H9 (cell line): Measurements from ENCODE around the gene VWA8. TPM values are rescaled to one million over a fixed set of nuclear protein-coding genes. Genes with fewer than 3 reads are reported as not detected.
A peak's percentile ranks its signal among the peaks of the same experiment; 100 is the strongest.
"Not testable (repeated sequence)": the region's sequence is repeated elsewhere in the genome, so short reads cannot be mapped to it uniquely, and the experiment has no call there.

Source experiments
- DNase-seq: peaks from one replicate; pipeline ENCODE4 v3.0.0-alpha.2; 2017
- H2AFZ ChIP-seq: one replicate; pipeline ENCODE4 v1.6.1; 2013; ENCODE audit warnings: mild to moderate bottlenecking, low read length, control low read depth, moderate library complexity
- H2AK5ac ChIP-seq: 2 replicates; pipeline ENCODE4 v1.6.1; 2013; ENCODE audit warnings: low read length, control low read depth, mixed read lengths; ENCODE audit not compliant: insufficient read length
- H2BK120ac ChIP-seq: one replicate; pipeline ENCODE4 v1.6.1; 2013; ENCODE audit warnings: low read depth, mild to moderate bottlenecking, low read length, control low read depth, inconsistent platforms; ENCODE audit not compliant: poor library complexity, severe bottlenecking
- H2BK12ac ChIP-seq: 2 replicates; pipeline ENCODE4 v1.6.1; 2013; ENCODE audit warnings: low read length, control low read depth, mixed read lengths, low read depth; ENCODE audit not compliant: insufficient read length
- H2BK15ac ChIP-seq: 2 replicates; pipeline ENCODE4 v1.6.1; 2013; ENCODE audit warnings: low read depth, low read length, control low read depth
- H2BK20ac ChIP-seq: one replicate; pipeline ENCODE4 v1.6.1; 2013; ENCODE audit warnings: low read depth, mild to moderate bottlenecking, low read length, control low read depth, inconsistent platforms; ENCODE audit not compliant: poor library complexity, severe bottlenecking
- H2BK5ac ChIP-seq: 2 replicates; pipeline ENCODE4 v1.6.1; 2013; ENCODE audit warnings: low read length, control low read depth, mixed read lengths; ENCODE audit not compliant: insufficient read length
- H3K14ac ChIP-seq: 2 replicates; pipeline ENCODE4 v1.6.1; 2013; ENCODE audit warnings: low read length, control low read depth; ENCODE audit not compliant: insufficient read depth
- H3K18ac ChIP-seq: 2 replicates; pipeline ENCODE4 v1.6.1; 2013; ENCODE audit warnings: low read depth, mild to moderate bottlenecking, mixed read lengths, low read length, control low read depth; ENCODE audit not compliant: insufficient read length
- H3K23ac ChIP-seq: 2 replicates; pipeline ENCODE4 v1.6.1; 2013; ENCODE audit warnings: low read length, control low read depth, mixed read lengths, low read depth; ENCODE audit not compliant: insufficient read length
- H3K23me2 ChIP-seq: 2 replicates; pipeline ENCODE4 v1.6.1; 2013; ENCODE audit warnings: low read depth, mild to moderate bottlenecking, mixed read lengths, low read length, control low read depth; ENCODE audit not compliant: insufficient read length, poor library complexity, severe bottlenecking
- H3K27ac ChIP-seq: 2 replicates; pipeline ENCODE4 v1.5.1; 2013; ENCODE audit warnings: low read length, control low read depth, mixed read lengths, low read depth; ENCODE audit not compliant: insufficient read length
- H3K27me3 ChIP-seq: 2 replicates; pipeline ENCODE4 v1.6.1; 2013; ENCODE audit warnings: low read length, control low read depth, inconsistent platforms; ENCODE audit not compliant: insufficient read depth
- H3K4ac ChIP-seq: 2 replicates; pipeline ENCODE4 v1.6.1; 2013; ENCODE audit warnings: low read depth, mild to moderate bottlenecking, control low read depth, inconsistent platforms, low read length, moderate library complexity
- H3K4me1 ChIP-seq: 2 replicates; pipeline ENCODE4 v1.6.1; 2013; ENCODE audit warnings: low read length, control low read depth, inconsistent platforms; ENCODE audit not compliant: insufficient read depth
- H3K4me2 ChIP-seq: 2 replicates; pipeline ENCODE4 v1.6.1; 2013; ENCODE audit warnings: low read length, control low read depth, mixed read lengths; ENCODE audit not compliant: insufficient read length, insufficient read depth
- H3K56ac ChIP-seq: 2 replicates; pipeline ENCODE4 v1.6.1; 2013; ENCODE audit warnings: low read depth, mild to moderate bottlenecking, mixed read lengths, low read length, control low read depth; ENCODE audit not compliant: insufficient read length
- H3K79me1 ChIP-seq: 2 replicates; pipeline ENCODE4 v1.6.1; 2013; ENCODE audit warnings: low read depth, mild to moderate bottlenecking, moderate library complexity, low read length, control low read depth, inconsistent platforms; ENCODE audit not compliant: insufficient read depth, poor library complexity, severe bottlenecking
- H3K79me2 ChIP-seq: 2 replicates; pipeline ENCODE4 v1.6.1; 2013; ENCODE audit warnings: low read length, control low read depth, inconsistent platforms; ENCODE audit not compliant: insufficient read depth
- H3K9ac ChIP-seq: 2 replicates; pipeline ENCODE4 v1.6.1; 2013; ENCODE audit warnings: low read length, control low read depth, mixed read lengths; ENCODE audit not compliant: insufficient read length; ENCODE audit errors: extremely low read depth
- H3K9me3 ChIP-seq: one replicate; pipeline ENCODE4 v1.6.1; 2013; ENCODE audit warnings: low read depth, low read length, inconsistent platforms; ENCODE audit not compliant: control insufficient read depth
- H3T11ph ChIP-seq: one replicate; pipeline ENCODE4 v1.6.1; 2013; ENCODE audit warnings: mild to moderate bottlenecking, low read length, control low read depth, inconsistent platforms
- H4K20me1 ChIP-seq: one replicate; pipeline ENCODE4 v1.6.1; 2013; ENCODE audit not compliant: control insufficient read depth, insufficient read length, insufficient read depth
- H4K5ac ChIP-seq: 2 replicates; pipeline ENCODE4 v1.6.1; 2013; ENCODE audit warnings: low read depth, mild to moderate bottlenecking, mixed read lengths, low read length, control low read depth; ENCODE audit not compliant: insufficient read length
- H4K8ac ChIP-seq: replicated peaks from 2 replicates; pipeline ENCODE4 v1.6.1; 2013; ENCODE audit warnings: low read length, control low read depth, mixed read lengths, low read depth; ENCODE audit not compliant: insufficient read length
- H4K91ac ChIP-seq: 2 replicates; pipeline ENCODE4 v1.6.1; 2013; ENCODE audit warnings: low read depth, mild to moderate bottlenecking, moderate library complexity, mixed read lengths, low read length, control low read depth; ENCODE audit not compliant: insufficient read length
- H3K27ac Mint-ChIP-seq, 3 experiments: 2 replicates in 2 of 3; 3 replicates in 1 of 3; pipeline ENCODE4 v1.8.0; 2020 to 2021; ENCODE audit warnings: mixed read lengths in 3 of 3, mild to moderate bottlenecking in 1 of 3, moderate library complexity in 1 of 3
- H3K27me3 Mint-ChIP-seq: 2 replicates; pipeline ENCODE4 v1.8.0; 2021; ENCODE audit warnings: low read depth, mild to moderate bottlenecking, moderate library complexity, mixed read lengths
- H3K36me3 Mint-ChIP-seq, 3 experiments: 2 replicates in 2 of 3; 3 replicates in 1 of 3; pipeline ENCODE4 v1.8.0; 2020 to 2021; ENCODE audit warnings: low read depth in 3 of 3, mixed read lengths in 3 of 3; ENCODE audit not compliant: insufficient read depth in 1 of 3
- H3K4me1 Mint-ChIP-seq, 2 experiments: 2 replicates each; pipeline ENCODE4 v1.8.0; 2020; ENCODE audit warnings: mixed read lengths in 2 of 2
- H3K4me3 Mint-ChIP-seq, 2 experiments: 2 replicates in 1 of 2; 3 replicates in 1 of 2; pipeline ENCODE4 v1.8.0; 2020 to 2021; ENCODE audit warnings: mild to moderate bottlenecking in 2 of 2, mixed read lengths in 2 of 2, moderate library complexity in 1 of 2
- H3K9me3 Mint-ChIP-seq, 2 experiments: 2 replicates in 1 of 2; 3 replicates in 1 of 2; pipeline ENCODE4 v1.8.0; 2020; ENCODE audit warnings: mild to moderate bottlenecking in 2 of 2, mixed read lengths in 2 of 2, moderate library complexity in 1 of 2
- CTCF ChIP-seq: fragments of 200-600 bp; sonication (generic); conservative IDR thresholded peaks from 3 replicates; pipeline ENCODE4 v1.8.0; 2021; ENCODE audit warnings: antibody characterized with exemption, mild to moderate bottlenecking
- WGBS: extraction: QIAGEN DNeasy Blood & Tissue Kit; methylation state at CpG from one replicate; pipeline ENCODE4 v1.1.7; 2013; ENCODE audit warnings: missing lambda C conversion rate, low lambda C conversion rate, mixed read lengths; ENCODE audit not compliant: insufficient read length; ENCODE audit errors: extremely low coverage; 5-methylcytosine and 5-hydroxymethylcytosine counted together
- total RNA-seq: library from RNA; stranded (reverse); gene quantifications from 2 replicates; pipeline ENCODE4 v1.2.1, GENCODE V29; 2021

The VWA8 gene
- total RNA-seq, 1 experiment from 2014 or later, result 17.4 TPM

- no peaks in the 10 kb centered on the region for H3K27me3 ChIP-seq
- Mint-ChIP-seq H3K4me3 (no peak overlapping the region), H3K36me3 (peaks cover 7 to 9% (median 8%) of the 10 kb centered on the region in 3 experiments; a peak in 6 of 7 replicates), H3K27ac (0 out of 7 replicates have a peak overlapping the region, but pooled peaks of 1 of the 3 experiments have one; percentile 7), H3K4me1 (peaks cover 0 to 2% of the 10 kb centered on the region in 2 experiments; a peak in 1 of 4 replicates), H3K27me3 (no peaks in the 10 kb centered on the region), H3K9me3 (no peaks in the 10 kb centered on the region; a peak in 1 of 5 replicates)
- no peak overlapping the region for H2BK20ac ChIP-seq
- H3K23ac ChIP-seq, result no peak overlapping the region
- no peak overlapping the region for H3K56ac ChIP-seq
- TF ChIP-seq CTCF, result no peak
- no peak overlapping the region for H3K4me2 ChIP-seq
- no CpG with 5 or more reads among the region's 3 CpGs for WGBS
- H4K20me1 ChIP-seq, result no peaks in the 10 kb centered on the region
- H3K23me2 ChIP-seq, result no peaks in the 10 kb centered on the region
- no peak overlapping the region for H2BK12ac ChIP-seq
- H4K91ac ChIP-seq, result no peak overlapping the region
- no peak overlapping the region for H3T11ph ChIP-seq
- H2BK120ac ChIP-seq, result no peak overlapping the region
- H3K9ac ChIP-seq, result no peak overlapping the region
- no peak overlapping the region for H2AFZ ChIP-seq
- no peak overlapping the region for H2BK15ac ChIP-seq
- no peak overlapping the region for H3K14ac ChIP-seq
- H3K18ac ChIP-seq, result no peak overlapping the region
- peaks cover 7% of the 10 kb centered on the region for H3K79me1 ChIP-seq
- no peak overlapping the region for H3K4ac ChIP-seq
- H2BK5ac ChIP-seq, result no peak overlapping the region
- no peaks in the 10 kb centered on the region for H3K9me3 ChIP-seq
- H3K4me1 ChIP-seq, result no peaks in the 10 kb centered on the region
- H3K79me2 ChIP-seq, result no peaks in the 10 kb centered on the region; the same call in 1 of the 2 replicates
- no peak overlapping the region for H2AK5ac ChIP-seq
- DNase-seq, result no peak
- no peak overlapping the region for H4K5ac ChIP-seq
- H3K27ac ChIP-seq, result no peak overlapping the region
- H4K8ac ChIP-seq, result no peak overlapping the region
Measured at GRCh38 chr13:41952749-41953148, 8.2 kb downstream of the VWA8 start.

DNA sequence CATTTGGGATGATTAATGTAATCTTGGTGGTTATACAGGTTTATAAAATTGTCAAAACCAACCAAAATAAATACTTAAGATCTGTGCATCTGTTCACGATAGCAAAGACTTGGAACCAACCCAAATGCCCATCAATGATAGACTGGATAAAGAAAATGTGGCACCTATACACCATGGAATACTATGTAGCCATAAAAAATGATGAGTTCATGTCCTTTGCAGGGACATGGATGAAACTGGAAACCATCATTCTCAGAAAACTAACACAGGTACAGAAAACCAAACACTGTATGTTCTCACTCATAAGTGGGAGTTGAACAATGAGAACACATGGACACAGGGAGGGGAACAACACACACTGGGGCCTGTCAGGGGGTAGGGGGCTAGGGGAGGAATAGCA is 11.8 kb downstream of the VWA8 start:
- not testable (repeated sequence) for H3T11ph ChIP-seq, H2BK5ac ChIP-seq, H3K9ac ChIP-seq, H2BK20ac ChIP-seq, H3K4me2 ChIP-seq, H2BK12ac ChIP-seq, H3K18ac ChIP-seq, DNase-seq, H4K91ac ChIP-seq, H2AK5ac ChIP-seq, H3K4me1 ChIP-seq, H3K27ac Mint-ChIP-seq, H2BK15ac ChIP-seq, H3K23ac ChIP-seq, H3K27me3 ChIP-seq, H3K27me3 Mint-ChIP-seq, H2BK120ac ChIP-seq, H3K9me3 Mint-ChIP-seq, H3K9me3 ChIP-seq, H3K4me3 Mint-ChIP-seq, H3K23me2 ChIP-seq, H3K27ac ChIP-seq, H3K56ac ChIP-seq, H3K14ac ChIP-seq, H2AFZ ChIP-seq, H4K5ac ChIP-seq, H3K79me2 ChIP-seq, H3K79me1 ChIP-seq, H3K4ac ChIP-seq, H4K20me1 ChIP-seq, H4K8ac ChIP-seq
- Mint-ChIP-seq H3K4me1 (peaks cover 8 to 11% of the 10 kb centered on the region in 2 experiments), H3K36me3 (peaks cover 16 to 27% (median 20%) of the 10 kb centered on the region in 3 experiments)
- WGBS, result no CpG with 5 or more reads among the region's 1 CpG
